Measurements from ENCODE around the gene MRPL20. TPM values are rescaled to one million over a fixed set of nuclear protein-coding genes. Genes with fewer than 3 reads are reported as not detected.

MRPL20 gene
- total RNA-seq, 1 donor from 2014 or later, result 86.9 TPM

DNA sequence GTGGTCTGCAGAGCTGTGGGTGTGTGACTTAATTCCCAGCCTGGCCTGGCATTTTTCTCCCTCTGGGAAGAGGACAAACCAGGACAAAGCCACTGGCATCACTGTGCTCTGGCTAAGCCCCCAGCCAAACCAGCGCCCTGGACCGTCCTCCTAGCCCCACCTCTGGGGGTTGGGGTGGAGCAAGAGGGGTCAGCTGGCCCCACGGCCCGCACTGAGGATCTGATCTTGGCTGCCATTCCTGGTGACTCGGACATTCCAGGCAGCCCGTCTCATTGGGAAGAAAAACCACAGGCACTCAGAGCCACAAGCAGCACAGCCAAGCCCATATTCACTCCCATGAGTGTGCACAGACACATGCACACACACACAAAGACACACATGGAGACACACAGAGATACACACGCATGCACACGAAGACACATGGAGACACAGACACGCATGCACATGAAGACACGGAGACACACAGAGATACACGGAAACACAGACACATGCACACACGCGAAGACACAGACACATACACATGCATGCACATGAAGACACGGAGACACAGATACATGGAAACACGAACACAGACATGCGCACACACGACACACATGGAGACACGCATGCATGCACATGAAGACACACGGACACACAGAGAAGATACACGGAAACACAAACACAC is 46.5 kb downstream of the MRPL20 start:
- no peaks in the 10 kb centered on the region for H3K27me3 Mint-ChIP-seq (ENCODE audit: unreplicated experiment)
- H3K4me3 Mint-ChIP-seq (ENCODE audit: unreplicated experiment), result peak overlapping the region; percentile 29
- peak overlapping the region; percentile 90 for H3K27ac Mint-ChIP-seq (ENCODE audit: unreplicated experiment)
- H3K4me1 Mint-ChIP-seq (ENCODE audit: unreplicated experiment), result peaks cover 56% of the 10 kb centered on the region
- DNase-seq (ENCODE audit: extremely low spot score, unreplicated experiment), result no peak
- H3K9me3 Mint-ChIP-seq (ENCODE audit: unreplicated experiment), result no peaks in the 10 kb centered on the region
- no peaks in the 10 kb centered on the region for H3K36me3 Mint-ChIP-seq (ENCODE audit: unreplicated experiment)
- TF ChIP-seq, protein P1, sequence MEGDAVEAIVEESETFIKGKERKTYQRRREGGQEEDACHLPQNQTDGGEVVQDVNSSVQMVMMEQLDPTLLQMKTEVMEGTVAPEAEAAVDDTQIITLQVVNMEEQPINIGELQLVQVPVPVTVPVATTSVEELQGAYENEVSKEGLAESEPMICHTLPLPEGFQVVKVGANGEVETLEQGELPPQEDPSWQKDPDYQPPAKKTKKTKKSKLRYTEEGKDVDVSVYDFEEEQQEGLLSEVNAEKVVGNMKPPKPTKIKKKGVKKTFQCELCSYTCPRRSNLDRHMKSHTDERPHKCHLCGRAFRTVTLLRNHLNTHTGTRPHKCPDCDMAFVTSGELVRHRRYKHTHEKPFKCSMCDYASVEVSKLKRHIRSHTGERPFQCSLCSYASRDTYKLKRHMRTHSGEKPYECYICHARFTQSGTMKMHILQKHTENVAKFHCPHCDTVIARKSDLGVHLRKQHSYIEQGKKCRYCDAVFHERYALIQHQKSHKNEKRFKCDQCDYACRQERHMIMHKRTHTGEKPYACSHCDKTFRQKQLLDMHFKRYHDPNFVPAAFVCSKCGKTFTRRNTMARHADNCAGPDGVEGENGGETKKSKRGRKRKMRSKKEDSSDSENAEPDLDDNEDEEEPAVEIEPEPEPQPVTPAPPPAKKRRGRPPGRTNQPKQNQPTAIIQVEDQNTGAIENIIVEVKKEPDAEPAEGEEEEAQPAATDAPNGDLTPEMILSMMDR (IDR thresholded peaks at IDR 0.05), result no peak

DNA sequence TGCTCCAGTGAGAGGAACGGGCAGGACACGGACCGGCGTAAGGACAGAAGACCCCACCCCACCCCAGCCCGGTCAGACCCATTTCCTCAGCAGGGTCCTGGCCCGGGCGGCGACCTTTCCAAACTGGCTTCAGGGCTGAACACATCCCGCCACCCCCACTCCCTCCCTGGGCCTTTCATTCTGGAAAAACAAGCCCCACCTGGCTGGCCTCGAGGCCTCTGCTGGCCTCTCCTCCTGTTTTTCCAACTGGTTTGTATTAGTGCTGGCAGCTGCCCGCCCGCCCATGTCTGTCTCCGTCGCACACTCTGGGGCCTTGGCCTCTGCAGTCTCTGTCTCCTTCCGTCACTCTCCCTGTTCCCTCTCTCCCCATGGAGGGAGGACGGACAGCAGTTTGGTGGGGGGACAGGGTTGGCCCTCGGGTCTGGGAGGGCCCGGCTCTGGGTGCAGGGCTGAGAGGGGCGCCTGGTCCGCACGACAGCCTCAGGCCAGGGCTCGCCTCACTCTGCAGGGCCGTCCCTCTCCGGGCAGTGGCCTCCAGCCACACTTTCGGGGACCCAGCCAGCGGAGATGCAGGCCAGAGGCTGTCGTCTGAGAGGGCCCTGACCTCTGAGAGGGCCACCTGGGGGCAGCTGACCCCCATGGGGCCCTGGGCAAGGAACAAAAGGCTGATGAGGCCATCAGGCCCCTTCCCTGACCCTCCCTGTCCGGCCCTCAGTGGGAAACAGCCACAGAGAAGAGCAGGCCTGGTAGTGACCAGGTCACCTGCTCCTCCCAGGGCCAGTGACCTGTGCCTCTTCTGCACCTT is 47.2 kb downstream of the MRPL20 start:
- Mint-ChIP-seq H3K9me3 (ENCODE audit: unreplicated experiment) (no peaks in the 10 kb centered on the region), H3K36me3 (ENCODE audit: unreplicated experiment) (no peaks in the 10 kb centered on the region), H3K4me1 (ENCODE audit: unreplicated experiment) (peaks cover 56% of the 10 kb centered on the region), H3K27ac (ENCODE audit: unreplicated experiment) (peak overlapping the region; percentile 90), H3K4me3 (ENCODE audit: unreplicated experiment) (peak overlapping the region; percentile 90), H3K27me3 (ENCODE audit: unreplicated experiment) (no peaks in the 10 kb centered on the region)
- DNase-seq (ENCODE audit: extremely low spot score, unreplicated experiment), result peak; percentile 95
- TF ChIP-seq, protein P1 (IDR thresholded peaks at IDR 0.05), result no peak

GRCh38 chr1:1359308-1359663 is 47.8 kb downstream of the MRPL20 start:
- no peaks in the 10 kb centered on the region for H3K36me3 Mint-ChIP-seq (ENCODE audit: unreplicated experiment)
- TF ChIP-seq, protein P1 (IDR thresholded peaks at IDR 0.05), result no peak
- peak overlapping the region; percentile 90 for H3K4me3 Mint-ChIP-seq (ENCODE audit: unreplicated experiment)
- DNase-seq (ENCODE audit: extremely low spot score, unreplicated experiment), result peak; percentile 95
- H3K4me1 Mint-ChIP-seq (ENCODE audit: unreplicated experiment), result peaks cover 54% of the 10 kb centered on the region
- H3K27ac Mint-ChIP-seq (ENCODE audit: unreplicated experiment), result peak overlapping the region; percentile 90
- no peaks in the 10 kb centered on the region for H3K27me3 Mint-ChIP-seq (ENCODE audit: unreplicated experiment)
- no peaks in the 10 kb centered on the region for H3K9me3 Mint-ChIP-seq (ENCODE audit: unreplicated experiment)

DNA sequence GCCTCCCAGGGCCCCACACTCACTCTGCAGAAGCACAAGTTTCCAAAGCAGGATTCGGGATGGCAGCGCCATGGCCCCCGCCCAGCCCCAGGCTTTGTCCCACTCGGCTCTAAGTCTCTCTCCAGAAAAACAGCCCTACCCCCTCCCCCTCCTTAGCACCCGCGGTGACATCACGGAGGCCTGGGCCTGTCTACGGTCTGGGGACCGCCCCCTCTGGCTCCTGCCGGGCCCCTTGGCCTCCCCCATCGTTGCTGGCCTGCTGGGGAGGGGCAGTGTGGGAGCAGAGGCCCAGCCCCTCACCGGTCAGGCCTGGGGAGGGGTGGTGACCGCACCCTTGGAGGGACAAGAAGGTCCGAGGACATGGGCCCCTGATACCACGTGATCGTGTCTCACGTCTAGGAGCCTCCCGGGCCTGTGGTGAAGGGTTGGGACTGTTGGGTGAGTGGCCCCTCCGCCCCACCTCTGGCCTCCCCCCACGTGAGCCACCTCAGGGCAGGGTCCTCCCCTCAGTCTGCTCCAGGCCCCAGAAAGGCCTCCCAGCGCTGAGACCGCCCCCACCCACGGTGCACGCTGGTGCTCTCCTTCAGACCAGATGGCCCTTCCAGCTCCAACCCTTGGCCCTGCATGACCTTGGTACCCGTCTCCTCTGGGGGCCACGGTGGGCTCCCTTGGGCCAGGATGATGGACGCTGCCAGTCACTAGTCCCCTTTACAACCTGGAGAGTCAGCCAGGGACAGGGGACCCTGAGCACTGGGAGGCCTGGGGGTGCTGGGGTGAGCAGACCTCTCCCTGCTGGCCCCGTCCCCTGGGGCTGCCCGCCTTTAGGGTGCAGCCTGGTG is 48.4 kb downstream of the MRPL20 start, which contains the start of gene MXRA8:
MXRA8 (minus strand) TSS at position 123 of the 839 bp plus-strand sequence; CDS start at position 72, 51 bp downstream.
- TF ChIP-seq, protein P1 (IDR thresholded peaks at IDR 0.05), result no peak
- peaks cover 59% of the 10 kb centered on the region for H3K4me1 Mint-ChIP-seq (ENCODE audit: unreplicated experiment)

More for the DNA sequence above, 48.4 kb downstream of the MRPL20 start, which contains the start of gene MXRA8:
- H3K27me3 Mint-ChIP-seq (ENCODE audit: unreplicated experiment), result no peaks in the 10 kb centered on the region
- H3K9me3 Mint-ChIP-seq (ENCODE audit: unreplicated experiment), result no peaks in the 10 kb centered on the region
- no peak for DNase-seq (ENCODE audit: extremely low spot score, unreplicated experiment)
- H3K4me3 Mint-ChIP-seq (ENCODE audit: unreplicated experiment), result peak within 1 kb of the TSS; percentile 90
- peaks cover 2% of the 10 kb centered on the region for H3K36me3 Mint-ChIP-seq (ENCODE audit: unreplicated experiment)
- peak within 1 kb of the TSS; percentile 90 for H3K27ac Mint-ChIP-seq (ENCODE audit: unreplicated experiment)
